HG02759 (cell line): ENCODE data around the gene DRD2.

Source experiments
- ATAC-seq: cut with Tn5 transposase; IDR thresholded peaks from one replicate; pipeline ENCODE4 v1.9.1; 2021; ENCODE audit warnings: mild to moderate bottlenecking, moderate library complexity; ENCODE audit not compliant: unreplicated experiment

DRD2 gene

GRCh38 chr11:113487622-113488021 lies 12.4 kb upstream of the DRD2 start:
- ATAC-seq = no peak

GRCh38 chr11:113484223-113484622 lies 9.0 kb upstream of the DRD2 start:
- ATAC-seq = no peak

GRCh38 chr11:113481672-113482071 lies 6.5 kb upstream of the DRD2 start:
- ATAC-seq = no peak

- no peak for ATAC-seq
Measured at GRCh38 chr11:113481226-113481625, 6.0 kb upstream of the DRD2 start.

GRCh38 chr11:113477321-113477720 lies 2.1 kb upstream of the DRD2 start:
- ATAC-seq = no peak

- no peak for ATAC-seq
Measured at GRCh38 chr11:113476553-113476952, 1.4 kb upstream of the DRD2 start.

- no peak for ATAC-seq
Measured at GRCh38 chr11:113474362-113475159, 637 bp downstream of the DRD2 start.

GRCh38 chr11:113473983-113474361 lies 1.2 kb downstream of the DRD2 start:
- no peak for ATAC-seq

GRCh38 chr11:113472471-113472870 lies 2.7 kb downstream of the DRD2 start:
- ATAC-seq = no peak

GRCh38 chr11:113470233-113470632 lies 5.0 kb downstream of the DRD2 start:
- ATAC-seq = no peak

GRCh38 chr11:113468726-113469345 lies 6.4 kb downstream of the DRD2 start:
- no peak for ATAC-seq

- ATAC-seq = no peak
Measured at GRCh38 chr11:113467545-113467944, 7.7 kb downstream of the DRD2 start.

GRCh38 chr11:113465786-113466185 lies 9.4 kb downstream of the DRD2 start:
- no peak for ATAC-seq

GRCh38 chr11:113464416-113464815 lies 10.8 kb downstream of the DRD2 start:
- no peak for ATAC-seq

- ATAC-seq = no peak
Measured at GRCh38 chr11:113462830-113463229, 12.4 kb downstream of the DRD2 start.

GRCh38 chr11:113461639-113462038 lies 13.6 kb downstream of the DRD2 start:
- no peak for ATAC-seq

- ATAC-seq = no peak
Measured at GRCh38 chr11:113460469-113460868, 14.7 kb downstream of the DRD2 start.

GRCh38 chr11:113458189-113458588 lies 17.0 kb downstream of the DRD2 start:
- no peak for ATAC-seq

- ATAC-seq = no peak
Measured at GRCh38 chr11:113457784-113458183, 17.4 kb downstream of the DRD2 start.

GRCh38 chr11:113454455-113454854 lies 20.7 kb downstream of the DRD2 start:
- ATAC-seq = no peak

- ATAC-seq = no peak
Measured at GRCh38 chr11:113449743-113450142, 25.5 kb downstream of the DRD2 start.

- ATAC-seq = no peak
Measured at GRCh38 chr11:113448316-113448677, 26.9 kb downstream of the DRD2 start.
